A549 (cell line): ENCODE results near the gene ELOVL6.

Source experiments
- CTCF ChIP-seq: fragments of >200 bp; sonication (Bioruptor Twin); formaldehyde crosslinking; IDR thresholded peaks from 3 replicates; pipeline ENCODE4 v1.5.1; 2016
- MYC ChIP-seq: IDR thresholded peaks from 2 replicates; pipeline ENCODE4 v1.6.1; 2012; ENCODE audit warnings: mild to moderate bottlenecking, inconsistent platforms, low read length, improper control_type of control experiment, borderline replicate concordance
- RCOR1 ChIP-seq: fragments of 150-350 bp; IDR thresholded peaks from 2 replicates; pipeline ENCODE4 v1.6.1; 2014; ENCODE audit warnings: antibody characterized with exemption, low read length, low read depth

- no peak for TF ChIP-seq MYC
- TF ChIP-seq CTCF, result no peak
- TF ChIP-seq RCOR1, result no peak
Observed at GRCh38 chr4:110137829-110138228, 60.6 kb downstream of the ELOVL6 start.
